Cardiac fibroblast (primary cell): ENCODE measurements around the gene MRPS6.

ENCODE experiments used
- DNase-seq, 2 donors: peaks; one replicate each; pipeline versions ENCODE4 v3.0.0 to v3.0.0-alpha.2; 2010; ENCODE audit warnings: low read depth in 2 of 2
- H3K4me3 ChIP-seq, 2 donors: replicated peaks in 1 of 2; 1 replicate in 1 of 2; 2 replicates in 1 of 2; pipeline ENCODE4 v1.5.1; 2011; ENCODE audit warnings: low read depth in 2 of 2, low read length in 2 of 2, mild to moderate bottlenecking in 2 of 2, moderate library complexity in 1 of 2
- TF ChIP-seq, protein P1 (sequence below): IDR thresholded peaks from one replicate; pipeline ENCODE4 v1.5.1; 2011; ENCODE audit warnings: low read depth, mild to moderate bottlenecking, low read length, inconsistent platforms

MRPS6 gene

DNA sequence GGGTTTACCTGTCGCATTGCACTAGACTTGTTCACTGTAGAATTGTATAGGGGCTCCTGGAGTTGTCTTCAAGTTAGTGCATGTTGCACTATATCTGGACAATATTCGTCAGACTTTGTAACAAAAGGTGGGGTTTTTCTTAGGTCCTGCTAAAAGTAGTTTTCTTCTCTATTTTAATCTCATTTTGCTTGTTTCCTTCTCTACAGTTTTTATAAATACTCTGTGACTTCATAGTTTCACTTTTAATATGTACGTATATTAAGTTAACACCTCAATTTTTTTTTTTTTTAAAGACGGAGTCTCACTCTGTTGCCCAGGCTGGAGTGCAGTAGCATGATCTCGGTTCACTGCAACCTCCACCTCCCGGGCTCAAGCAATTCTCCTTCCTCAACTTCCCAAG lies 26.5 kb upstream of the MRPS6 start:
- TF ChIP-seq, protein P1, sequence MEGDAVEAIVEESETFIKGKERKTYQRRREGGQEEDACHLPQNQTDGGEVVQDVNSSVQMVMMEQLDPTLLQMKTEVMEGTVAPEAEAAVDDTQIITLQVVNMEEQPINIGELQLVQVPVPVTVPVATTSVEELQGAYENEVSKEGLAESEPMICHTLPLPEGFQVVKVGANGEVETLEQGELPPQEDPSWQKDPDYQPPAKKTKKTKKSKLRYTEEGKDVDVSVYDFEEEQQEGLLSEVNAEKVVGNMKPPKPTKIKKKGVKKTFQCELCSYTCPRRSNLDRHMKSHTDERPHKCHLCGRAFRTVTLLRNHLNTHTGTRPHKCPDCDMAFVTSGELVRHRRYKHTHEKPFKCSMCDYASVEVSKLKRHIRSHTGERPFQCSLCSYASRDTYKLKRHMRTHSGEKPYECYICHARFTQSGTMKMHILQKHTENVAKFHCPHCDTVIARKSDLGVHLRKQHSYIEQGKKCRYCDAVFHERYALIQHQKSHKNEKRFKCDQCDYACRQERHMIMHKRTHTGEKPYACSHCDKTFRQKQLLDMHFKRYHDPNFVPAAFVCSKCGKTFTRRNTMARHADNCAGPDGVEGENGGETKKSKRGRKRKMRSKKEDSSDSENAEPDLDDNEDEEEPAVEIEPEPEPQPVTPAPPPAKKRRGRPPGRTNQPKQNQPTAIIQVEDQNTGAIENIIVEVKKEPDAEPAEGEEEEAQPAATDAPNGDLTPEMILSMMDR, result no peak
- no peak for DNase-seq
- no peak overlapping the region for H3K4me3 ChIP-seq

GRCh38 chr21:34047835-34048234 lies 25.5 kb upstream of the MRPS6 start:
- no peak for DNase-seq

GRCh38 chr21:34052171-34052570 lies 21.2 kb upstream of the MRPS6 start:
- H3K4me3 ChIP-seq, result no peak overlapping the region
- DNase-seq, result no peak
- TF ChIP-seq, protein P1, result no peak

More at GRCh38 chr21:34047835-34048234, 25.5 kb upstream of the MRPS6 start:
- TF ChIP-seq, protein P1, result no peak
- no peak overlapping the region for H3K4me3 ChIP-seq

GRCh38 chr21:34054259-34054658 lies 19.1 kb upstream of the MRPS6 start:
- H3K4me3 ChIP-seq, result no peak overlapping the region
- TF ChIP-seq, protein P1, result no peak
- DNase-seq, result no peak

DNA sequence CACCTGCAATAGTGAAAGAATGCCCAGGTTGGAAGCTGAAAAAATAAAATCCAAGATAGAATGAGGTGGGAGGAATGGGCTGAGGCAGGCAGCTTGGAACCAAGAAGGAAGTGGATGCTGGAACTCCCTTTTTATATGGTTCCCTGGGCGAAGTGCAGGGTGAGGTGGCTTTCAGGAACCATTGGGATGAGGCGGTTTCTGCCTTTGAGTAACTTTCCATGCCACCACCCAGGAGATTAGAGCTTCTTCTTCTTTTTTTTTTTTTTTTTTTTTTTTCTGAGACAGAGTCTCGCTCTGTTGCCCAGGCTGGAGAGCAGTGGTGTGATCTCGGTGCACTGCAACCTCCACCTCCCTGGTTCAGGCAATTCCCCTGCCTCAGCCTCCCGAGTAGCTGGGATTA lies 17.8 kb upstream of the MRPS6 start:
- no peak for DNase-seq
- no peak overlapping the region for H3K4me3 ChIP-seq
- TF ChIP-seq, protein P1, result no peak

DNA sequence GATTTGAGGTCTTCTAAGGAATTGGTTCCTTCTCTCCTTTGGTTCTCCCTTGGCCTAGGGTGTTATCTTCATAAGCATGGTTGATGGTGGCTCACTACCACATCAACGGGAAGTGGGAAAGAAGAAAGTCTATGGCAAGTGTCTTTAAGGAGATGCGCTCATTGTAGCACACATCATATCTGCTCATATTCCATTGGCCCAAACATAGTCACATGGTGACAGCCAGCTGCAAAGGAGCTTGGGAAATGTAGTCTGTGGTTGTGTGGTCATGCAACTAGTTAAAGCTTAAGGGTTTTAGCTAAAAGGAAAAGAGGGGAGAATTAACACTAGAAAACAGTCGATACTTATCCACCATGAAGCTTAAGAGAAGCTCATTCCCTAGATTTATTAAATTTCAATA lies 11.4 kb upstream of the MRPS6 start:
- no peak overlapping the region for H3K4me3 ChIP-seq
- TF ChIP-seq, protein P1, result no peak
- DNase-seq, result peak in 1 of 2 donors; percentile 46

GRCh38 chr21:34065027-34065426 lies 8.4 kb upstream of the MRPS6 start:
- H3K4me3 ChIP-seq, result no peak overlapping the region
- DNase-seq, result peak in 1 of 2 donors; percentile 6
- TF ChIP-seq, protein P1, result no peak
